ENCODE data around the gene CMTR1. TPM values are rescaled to one million over a fixed set of nuclear protein-coding genes. Genes with fewer than 3 reads are reported as not detected.
"Not testable (repeated sequence)": the region's sequence is repeated elsewhere in the genome, so short reads cannot be mapped to it uniquely, and the experiment has no call there.

CMTR1 gene
- polyA plus RNA-seq, 1 experiment = 25.1 TPM

DNA sequence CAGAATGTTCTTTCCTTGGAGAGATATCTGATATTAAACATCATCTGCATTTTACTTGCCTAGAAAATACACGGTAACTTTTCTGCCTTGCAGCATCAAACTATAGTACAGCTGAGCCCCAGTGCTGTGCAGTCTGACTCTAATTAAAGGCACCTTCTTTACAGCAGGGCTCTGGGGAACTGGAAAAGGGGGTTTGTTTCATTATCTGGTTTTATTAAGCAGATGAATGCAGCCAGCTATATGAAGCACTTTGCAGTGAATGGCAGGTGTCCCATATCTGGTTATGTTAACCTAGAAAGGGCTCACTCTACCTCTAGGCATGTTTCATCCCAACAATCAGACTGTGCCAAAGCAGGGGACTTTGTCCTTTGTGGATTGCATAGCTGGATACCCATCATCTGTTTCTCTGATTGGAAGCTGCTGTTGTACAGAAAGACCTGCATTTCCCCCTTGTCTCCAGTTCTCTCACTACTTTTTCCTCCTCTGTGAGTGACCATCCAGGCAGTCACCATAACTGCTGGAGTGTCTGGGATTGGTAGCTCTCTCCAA lies 39.6 kb upstream of the CMTR1 start:
- ChIA-PET POLR2A (no interaction called here), CTCF (interaction anchor here (1.0 kb wide), 1 partner anchor 12 kb away, joined by 4 read pairs; no protein-coding TSS in a partner anchor)
- Histone ChIP-seq H3K9me3 (ENCODE audit: control insufficient read depth, insufficient read depth, low read length) (no peaks in the 10 kb centered on the region), H3K27ac (ENCODE audit: low read depth, low read length) (no peak overlapping the region), H3K4me3 (ENCODE audit: low read depth, low read length) (no peak overlapping the region), H3K27me3 (ENCODE audit: control insufficient read depth, insufficient read depth, low read length) (no peaks in the 10 kb centered on the region)
- no peak for TF ChIP-seq CTCF (IDR thresholded peaks at IDR 0.05; ENCODE audit: low read depth, low read length)
- DNase-seq (ENCODE audit: low read depth, low spot score) = no peak

DNA sequence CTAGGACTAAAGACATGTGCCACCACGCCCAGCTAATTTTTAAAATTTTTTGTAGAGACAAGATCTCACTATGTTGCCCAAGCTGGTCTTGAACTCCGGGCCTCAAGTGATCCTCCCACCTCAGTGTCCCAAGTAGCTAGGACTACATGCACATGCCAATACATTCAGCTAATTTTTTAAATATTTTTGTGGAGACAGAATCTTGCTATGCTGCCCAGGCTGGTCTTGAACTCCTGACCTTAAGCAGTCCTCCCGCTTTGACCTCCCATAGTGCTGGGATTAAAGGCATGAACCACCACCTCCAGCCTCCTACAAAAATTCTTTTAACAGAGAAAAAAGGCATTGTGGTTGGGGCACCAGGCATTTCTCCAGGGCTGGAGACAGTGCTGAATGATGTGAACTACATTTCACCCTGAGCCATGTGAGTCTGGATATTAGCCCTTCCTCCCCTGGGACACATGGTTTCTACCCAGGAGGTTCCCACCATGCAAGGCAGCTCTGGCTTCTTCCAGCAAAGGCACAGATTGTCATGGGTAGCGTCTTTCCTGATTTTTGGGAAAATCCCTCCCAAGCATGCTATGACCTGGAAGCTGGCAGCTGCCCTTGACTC lies 36.3 kb upstream of the CMTR1 start:
- no peak for TF ChIP-seq CTCF (IDR thresholded peaks at IDR 0.05; ENCODE audit: low read depth, low read length)
- CTCF ChIA-PET = no interaction called here
- POLR2A ChIA-PET = no interaction called here
- H3K27ac ChIP-seq (ENCODE audit: low read depth, low read length) = no peak overlapping the region
- H3K9me3 ChIP-seq (ENCODE audit: control insufficient read depth, insufficient read depth, low read length) = no peaks in the 10 kb centered on the region
- DNase-seq (ENCODE audit: low read depth, low spot score) = no peak
- no peak overlapping the region for H3K4me3 ChIP-seq (ENCODE audit: low read depth, low read length)
- H3K27me3 ChIP-seq (ENCODE audit: control insufficient read depth, insufficient read depth, low read length) = peaks cover 6% of the 10 kb centered on the region

- POLR2A ChIA-PET = no interaction called here
- Histone ChIP-seq H3K27me3 (ENCODE audit: control insufficient read depth, insufficient read depth, low read length) (peaks cover 6% of the 10 kb centered on the region), H3K27ac (ENCODE audit: low read depth, low read length) (no peak overlapping the region), H3K4me3 (ENCODE audit: low read depth, low read length) (no peak overlapping the region), H3K9me3 (ENCODE audit: control insufficient read depth, insufficient read depth, low read length) (no peaks in the 10 kb centered on the region)
- CTCF ChIA-PET = no interaction called here
- no peak for DNase-seq (ENCODE audit: low read depth, low spot score)
- TF ChIP-seq CTCF (IDR thresholded peaks at IDR 0.05; ENCODE audit: low read depth, low read length) = no peak
Observed at GRCh38 chr6:37399131-37399530, 33.9 kb upstream of the CMTR1 start.

DNA sequence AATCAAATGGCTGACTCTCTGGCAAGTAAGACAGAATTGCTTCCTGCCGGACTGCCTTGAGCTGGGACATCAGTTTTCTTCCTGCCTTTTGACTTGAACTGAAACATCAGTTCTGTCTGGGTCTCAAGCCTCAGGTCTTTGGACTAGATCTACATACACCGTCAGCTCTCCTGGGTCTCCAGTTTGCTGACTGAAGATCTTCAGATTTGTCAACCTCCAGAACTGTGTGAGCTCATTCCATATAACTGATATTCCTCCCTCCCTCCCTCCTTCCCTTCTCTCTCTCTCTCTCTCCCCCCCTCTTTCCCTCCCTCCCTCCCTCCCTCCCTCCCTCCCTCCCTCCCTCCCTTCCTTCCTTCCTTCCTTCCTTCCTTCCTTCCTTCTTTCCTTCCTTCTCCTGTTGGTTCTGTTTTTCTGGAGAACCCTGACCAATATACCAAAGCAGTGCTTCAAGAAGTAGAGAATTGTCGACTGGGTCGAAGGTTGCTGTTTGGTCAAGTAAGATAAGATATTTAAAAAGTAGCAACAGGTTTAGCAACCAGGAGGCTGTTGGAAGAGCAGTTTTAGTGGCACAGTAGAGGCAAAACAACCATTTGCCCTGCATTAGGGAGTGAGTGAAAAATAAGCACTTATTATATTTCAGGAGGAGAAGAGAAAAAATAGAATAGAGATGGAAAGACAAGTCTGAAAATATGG lies 33.1 kb upstream of the CMTR1 start:
- TF ChIP-seq CTCF (IDR thresholded peaks at IDR 0.05; ENCODE audit: low read depth, low read length) = no peak
- DNase-seq (ENCODE audit: low read depth, low spot score) = no peak
- CTCF ChIA-PET = no interaction called here

DNA sequence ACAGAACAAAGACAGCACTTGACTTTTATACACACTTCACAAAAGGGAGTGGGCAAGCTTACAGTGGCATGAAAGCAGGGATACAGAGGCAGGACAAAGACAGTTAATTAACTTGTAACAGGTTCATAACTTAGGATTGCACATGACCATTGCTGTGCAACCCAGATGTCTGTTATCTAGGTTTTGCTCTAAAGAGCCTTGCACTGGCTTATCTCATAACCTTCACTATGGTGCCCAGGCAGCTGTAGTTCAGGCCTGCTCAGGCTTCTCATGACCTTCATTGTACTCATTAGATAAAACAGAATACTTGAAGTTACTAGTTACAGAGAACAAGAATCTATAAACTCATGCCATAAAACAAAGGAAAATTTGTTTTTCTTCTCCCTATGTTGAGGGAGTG lies 31.4 kb upstream of the CMTR1 start:
- POLR2A ChIA-PET; CTCF ChIA-PET; H3K27me3 ChIP-seq (ENCODE audit: control insufficient read depth, insufficient read depth, low read length); H3K27ac ChIP-seq (ENCODE audit: low read depth, low read length); H3K9me3 ChIP-seq (ENCODE audit: control insufficient read depth, insufficient read depth, low read length); H3K4me3 ChIP-seq (ENCODE audit: low read depth, low read length); DNase-seq (ENCODE audit: low read depth, low spot score): not testable (repeated sequence)

More for the DNA sequence above, 33.1 kb upstream of the CMTR1 start:
- Histone ChIP-seq H3K27me3 (ENCODE audit: control insufficient read depth, insufficient read depth, low read length) (peaks cover 6% of the 10 kb centered on the region), H3K27ac (ENCODE audit: low read depth, low read length) (no peak overlapping the region), H3K9me3 (ENCODE audit: control insufficient read depth, insufficient read depth, low read length) (no peaks in the 10 kb centered on the region), H3K4me3 (ENCODE audit: low read depth, low read length) (no peak overlapping the region)
- POLR2A ChIA-PET = no interaction called here

Data from AG04450 (cell line).